GM18951 (cell line): Measurements from ENCODE around the gene ARHGAP23.
"Not testable (repeated sequence)": the region's sequence is repeated elsewhere in the genome, so short reads cannot be mapped to it uniquely, and the experiment has no call there.

ENCODE experiments used
- POLR2A ChIP-seq: IDR thresholded peaks from 4 replicates; pipeline ENCODE4 v1.6.1; 2011; ENCODE audit warnings: mild to moderate bottlenecking; ENCODE audit not compliant: insufficient read length, insufficient read depth; ENCODE audit errors: extremely low read depth
- in situ Hi-C: fragments of 300-500 bp; cut with MboI; formaldehyde crosslinking; loops from one replicate; pipeline ENCODE4 v1.12.0; 2022; ENCODE audit warnings: low sequenced_read_pairs, mixed read lengths, inconsistent platforms; ENCODE audit not compliant: unreplicated experiment

The ARHGAP23 gene

DNA sequence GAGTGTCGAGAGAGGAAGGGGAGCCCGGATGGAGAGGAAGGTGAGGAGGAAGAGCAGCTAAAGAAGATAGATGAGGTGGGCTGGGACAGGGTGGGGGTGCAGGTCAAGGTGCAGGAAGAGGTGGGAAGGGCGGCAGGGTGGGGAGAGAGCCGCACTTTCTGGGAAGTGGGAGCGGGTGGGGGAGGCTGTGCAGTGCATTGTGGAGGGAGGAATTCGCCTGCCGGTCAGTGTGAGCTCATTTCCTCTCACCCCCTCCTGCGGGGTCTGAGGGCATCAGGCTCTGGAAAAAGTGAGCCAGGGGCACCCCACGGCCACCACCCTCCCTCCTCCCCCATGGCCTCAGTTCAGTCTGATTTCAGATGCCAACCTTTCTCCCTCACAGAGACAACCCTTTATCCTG lies 2.5 kb upstream of the ARHGAP23 start:
- in situ Hi-C loops, result no loop called here
- TF ChIP-seq POLR2A, result no peak

DNA sequence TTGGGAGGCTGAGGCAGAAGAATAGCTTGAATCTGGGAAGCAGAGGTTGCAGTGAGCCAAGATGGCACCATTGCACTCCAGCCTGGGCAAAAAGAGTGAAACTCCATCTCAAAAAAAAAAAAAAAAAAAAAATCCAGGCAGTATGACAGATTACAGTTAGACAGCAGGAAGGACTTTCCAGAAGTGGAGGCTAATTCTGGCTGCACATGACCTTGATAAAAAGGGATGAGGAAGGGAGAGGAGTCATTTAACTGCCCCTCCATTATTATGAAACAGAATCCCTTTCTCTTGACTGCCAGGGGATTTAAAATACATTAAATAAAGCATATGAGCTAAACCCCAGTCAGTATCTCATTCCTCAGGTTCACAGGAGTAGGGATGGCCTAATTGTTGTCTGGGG lies 1.8 kb upstream of the ARHGAP23 start:
- no peak for TF ChIP-seq POLR2A
- in situ Hi-C loops, result no loop called here

GRCh38 chr17:38427160-38427949 lies 909 bp upstream of the ARHGAP23 start:
- in situ Hi-C loops, result no loop called here
- TF ChIP-seq POLR2A, result no peak

DNA sequence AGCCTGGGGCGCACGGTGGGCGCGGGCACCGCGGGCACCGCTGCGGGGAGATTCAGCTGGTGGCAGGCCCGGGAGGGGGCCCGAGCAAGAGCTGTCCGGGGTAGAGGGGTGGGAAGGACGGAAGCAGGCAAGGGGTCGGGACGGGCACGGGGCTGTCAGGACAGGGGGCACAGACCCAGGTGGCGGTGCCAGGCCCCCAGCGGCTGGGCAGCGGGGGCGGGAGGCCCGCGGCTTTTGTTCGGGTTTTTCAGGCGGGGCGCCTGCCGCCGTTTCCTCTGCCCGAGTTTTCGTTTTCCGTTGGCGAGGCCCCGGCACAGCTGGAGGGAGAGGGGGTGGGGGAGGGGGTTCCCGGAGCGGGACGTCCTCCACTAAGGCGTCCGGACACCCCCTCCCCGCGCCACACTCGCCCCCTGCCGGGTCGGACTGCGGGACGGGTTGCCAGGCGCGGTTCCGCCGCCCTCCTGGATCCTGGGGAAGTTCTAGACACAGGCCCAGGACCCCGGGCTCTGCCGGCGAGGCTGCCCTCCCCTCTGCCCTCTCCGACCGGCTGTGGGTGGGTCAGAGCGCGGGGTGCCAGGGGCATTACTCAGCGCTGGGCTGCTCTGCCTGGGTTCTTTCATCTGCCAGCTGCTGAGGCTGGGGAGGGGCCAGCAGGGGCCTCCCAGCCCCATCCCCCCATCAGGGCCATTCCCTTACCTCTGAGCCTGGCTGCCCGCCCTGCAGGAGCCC lies 543 bp downstream of the ARHGAP23 start:
- TF ChIP-seq POLR2A, result no peak
- in situ Hi-C loops, result no loop called here

DNA sequence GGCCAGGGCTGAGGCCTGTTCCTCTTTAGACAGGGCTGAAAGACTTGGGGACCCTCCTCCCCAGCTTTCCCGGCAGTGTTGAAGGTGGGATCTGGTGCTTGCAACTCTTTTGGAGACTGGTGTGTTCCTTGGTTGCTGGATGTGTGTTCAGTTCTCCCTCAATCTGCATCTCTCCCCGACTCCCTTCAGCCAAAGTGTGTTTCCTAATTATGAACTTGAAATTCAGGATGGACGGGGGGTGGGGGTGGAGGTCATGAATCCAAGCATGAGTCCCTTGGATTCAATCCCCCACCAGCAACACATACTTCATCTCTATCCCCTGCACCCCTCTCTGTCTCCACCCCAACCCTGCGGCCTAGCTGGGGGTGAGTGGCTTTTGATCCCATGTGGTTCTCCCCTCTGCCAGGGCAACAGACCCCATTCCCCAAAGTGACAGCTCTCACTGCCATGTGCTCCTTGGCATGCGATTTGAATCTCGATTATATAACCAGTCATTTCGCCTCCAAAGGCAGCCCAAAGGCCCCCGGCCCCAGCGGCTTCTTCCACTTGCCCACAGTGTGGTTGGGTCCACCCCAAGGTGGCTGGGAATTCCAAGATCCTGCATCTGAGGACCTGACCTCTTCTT lies 1.3 kb downstream of the ARHGAP23 start:
- no peak for TF ChIP-seq POLR2A
- in situ Hi-C loops, result no loop called here

DNA sequence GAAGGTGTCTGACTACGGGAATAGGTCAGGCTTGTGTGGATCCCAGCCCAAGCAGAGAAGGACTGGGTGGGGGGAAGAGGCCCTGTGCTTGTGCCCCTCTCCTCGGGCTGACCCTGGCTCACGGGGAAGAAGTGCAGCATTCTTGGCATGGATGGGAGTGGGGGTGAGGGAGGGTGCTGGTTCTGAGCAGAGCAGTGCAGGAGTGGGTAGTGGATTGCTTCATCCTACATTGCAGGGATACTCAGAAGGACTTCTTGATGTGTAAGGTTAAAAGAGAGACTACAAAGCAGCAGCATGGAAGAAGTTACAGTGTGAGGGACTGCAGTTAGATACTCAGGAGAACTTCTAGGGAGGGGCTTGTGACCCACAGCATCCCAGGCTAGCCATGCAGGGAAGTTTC lies 2.1 kb downstream of the ARHGAP23 start:
- in situ Hi-C loops, result no loop called here
- no peak for TF ChIP-seq POLR2A

DNA sequence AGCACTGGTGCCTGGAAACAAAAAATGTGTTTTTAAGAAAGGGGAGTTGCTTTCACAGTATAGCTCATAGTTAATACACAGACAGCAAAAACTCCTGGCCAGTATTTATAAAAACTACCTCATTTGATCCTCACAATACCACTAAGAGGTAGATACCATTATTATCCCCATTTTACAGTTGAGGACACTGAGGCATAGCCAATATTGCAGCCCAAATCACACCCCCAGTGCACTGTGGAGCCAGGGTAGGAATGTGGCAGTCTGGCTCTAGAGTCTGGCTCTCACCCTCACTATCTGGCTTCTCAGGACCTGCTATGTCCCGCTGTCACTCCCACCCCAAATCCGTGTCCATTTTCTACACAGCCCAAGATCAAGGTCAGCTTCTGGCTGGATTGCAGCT lies 2.6 kb downstream of the ARHGAP23 start:
- TF ChIP-seq POLR2A, result no peak
- in situ Hi-C loops, result no loop called here

DNA sequence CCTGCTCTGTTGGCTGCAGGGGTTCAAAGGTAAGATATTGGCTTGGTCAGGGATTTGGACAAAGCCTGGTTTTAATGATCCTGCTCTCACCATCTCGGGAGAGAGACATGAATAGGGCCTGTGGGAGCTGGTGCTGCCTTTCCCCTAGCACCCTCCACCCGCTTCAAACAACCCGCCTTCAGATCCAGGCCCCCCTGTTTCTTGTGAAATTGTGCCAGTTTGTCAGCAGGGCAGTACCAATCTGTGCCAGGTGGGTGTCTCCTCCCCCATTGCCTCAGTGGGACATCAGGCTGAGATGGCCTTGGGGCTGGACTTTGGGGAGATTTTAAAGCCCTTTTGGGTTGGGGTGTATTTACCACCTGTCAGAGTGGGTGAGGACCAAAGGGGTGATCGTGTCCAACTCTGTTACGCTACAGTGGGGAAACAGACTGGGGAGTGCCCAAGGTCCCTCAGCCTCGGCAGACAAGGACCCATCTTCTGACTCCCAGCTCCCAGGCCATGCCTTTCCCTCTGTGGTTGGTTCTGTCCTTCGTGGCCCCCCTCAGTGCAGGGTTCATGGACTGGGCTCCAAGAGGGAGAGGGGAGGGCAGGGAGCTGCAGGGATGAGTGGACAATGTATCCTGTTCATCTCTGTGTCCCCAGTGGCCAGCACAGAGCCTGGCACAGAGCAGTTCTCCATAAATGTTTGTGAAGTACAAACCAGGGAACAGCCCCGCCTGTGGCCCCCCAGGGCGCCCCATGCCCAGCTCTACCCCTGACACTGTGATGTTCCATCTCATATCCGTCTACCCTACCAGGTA lies 3.3 kb downstream of the ARHGAP23 start:
- no peak for TF ChIP-seq POLR2A
- in situ Hi-C loops, result no loop called here

DNA sequence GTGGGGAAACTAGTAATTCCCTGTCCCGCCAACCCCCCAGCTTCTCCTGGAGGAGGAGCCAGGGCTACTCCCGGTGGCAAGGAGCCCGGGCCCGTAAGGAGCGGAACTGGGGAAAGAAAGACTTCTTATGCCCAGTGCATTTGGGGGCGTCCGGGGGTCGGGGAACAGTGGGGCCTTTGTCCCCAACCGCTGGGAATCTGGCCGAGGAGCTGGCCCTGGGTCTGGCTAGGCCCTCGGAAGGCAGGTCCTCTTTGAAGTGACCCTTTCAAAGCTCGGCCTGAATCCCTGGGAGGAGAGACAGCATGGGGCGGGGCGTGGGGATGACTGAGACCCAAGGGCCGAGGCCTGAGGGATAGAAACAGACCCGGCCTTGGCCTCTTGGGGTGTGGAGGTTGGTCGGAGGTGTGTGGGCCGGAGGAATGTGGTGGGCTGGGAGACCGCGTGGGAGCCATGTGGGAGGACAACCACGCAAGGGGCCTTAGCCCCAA lies 6.0 kb downstream of the ARHGAP23 start:
- TF ChIP-seq POLR2A, result no peak
- in situ Hi-C loops, result no loop called here

DNA sequence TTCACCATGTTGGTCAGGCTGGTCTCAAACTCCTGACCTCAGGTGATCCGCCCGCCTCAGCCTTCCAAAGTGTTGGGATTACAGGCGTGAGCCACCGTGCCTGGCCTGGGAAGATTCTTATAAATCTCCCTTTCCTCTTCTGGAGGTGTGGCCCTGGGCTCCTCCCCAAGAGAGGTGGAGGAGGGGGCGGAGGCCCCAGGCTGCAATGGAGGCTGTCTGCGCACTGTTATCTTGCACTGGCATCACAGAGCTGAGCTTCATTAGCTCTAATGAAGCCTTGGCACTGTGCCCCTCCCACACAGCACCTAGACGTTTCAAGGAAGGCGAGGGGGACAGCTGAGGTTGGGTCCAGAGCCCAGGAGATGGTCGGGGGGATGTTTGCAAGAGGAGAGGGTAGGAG lies 7.5 kb downstream of the ARHGAP23 start:
- TF ChIP-seq POLR2A, result no peak
- in situ Hi-C loops, result no loop called here

- no peak for TF ChIP-seq POLR2A
- in situ Hi-C loops, result no loop called here
Observed at GRCh38 chr17:38436386-38436785, 8.1 kb downstream of the ARHGAP23 start.

DNA sequence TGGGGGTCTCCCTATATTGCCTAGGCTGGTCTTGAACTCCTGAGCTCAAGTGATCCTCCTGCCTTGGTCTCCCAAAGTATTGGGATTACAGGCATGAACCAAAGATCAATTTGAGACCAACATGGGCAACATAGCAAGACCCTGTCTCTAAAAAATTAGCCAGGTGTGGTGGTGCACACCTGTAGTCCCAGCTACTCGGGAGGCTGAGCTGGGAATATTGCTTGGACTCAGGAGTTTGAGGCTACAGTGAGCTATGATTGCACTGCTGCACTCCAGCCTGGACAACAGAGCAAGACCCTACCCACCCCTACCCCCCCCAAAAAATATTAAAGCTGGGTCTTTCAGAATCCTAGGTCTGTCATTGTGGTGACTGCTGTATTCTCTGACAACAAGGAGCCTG lies 9.0 kb downstream of the ARHGAP23 start:
- in situ Hi-C loops, result not testable (repeated sequence)

- in situ Hi-C loops, result no loop called here
Observed at GRCh38 chr17:38439436-38439835, 11.2 kb downstream of the ARHGAP23 start.

More at GRCh38 chr17:38439436-38439835, 11.2 kb downstream of the ARHGAP23 start:
- no peak for TF ChIP-seq POLR2A
